Caco-2 (cell line): ENCODE results near the gene IRAK1. TPM values are rescaled to one million over a fixed set of nuclear protein-coding genes. Genes with fewer than 3 reads are reported as not detected.

ENCODE experiments used
- BruUV-seq: library from RNA; stranded (reverse); fragments of 400-500 nt; replicated peaks from 2 replicates; lab custom pipeline; 2021; lab: Mats Ljungman, UMichigan
- CTCF ChIA-PET: fragments of 300-600 bp; sonication (Branson Sonifier 250); formaldehyde crosslinking; loops from one replicate; lab custom pipeline; 2022; ENCODE audit warnings: antibody characterized with exemption; lab: Charles Lee
- POLR2A ChIA-PET: fragments of 300-600 bp; sonication (Branson Sonifier 250); formaldehyde crosslinking; loops from one replicate; lab custom pipeline; 2022; ENCODE audit warnings: antibody characterized with exemption; lab: Charles Lee
- DNase-seq, 2 experiments: peaks; one replicate each; pipeline versions ENCODE4 v3.0.0 to v3.0.0-alpha.2; 2020 to 2022
- H3K27me3 ChIP-seq: replicated peaks from 2 replicates; pipeline ENCODE4 v1.6.0; 2011; ENCODE audit warnings: low read length; ENCODE audit not compliant: control insufficient read depth, insufficient read depth
- H3K36me3 ChIP-seq: 2 replicates; pipeline ENCODE4 v1.5.1; 2011; ENCODE audit warnings: low read length; ENCODE audit not compliant: control insufficient read depth, insufficient read depth
- H3K4me1 ChIP-seq: fragments of 250-450 bp; sonication (Bioruptor Pico); 2 replicates; pipeline ENCODE4 v1.5.1; 2020; ENCODE audit warnings: mild to moderate bottlenecking
- H3K4me3 ChIP-seq: 2 replicates; pipeline ENCODE4 v1.5.1; 2011; ENCODE audit warnings: low read depth, mild to moderate bottlenecking, control low read depth, low read length
- H3K9me3 ChIP-seq: fragments of 250-450 bp; sonication (Bioruptor Pico); 2 replicates; pipeline ENCODE4 v1.5.1; 2020; ENCODE audit warnings: mild to moderate bottlenecking, moderate library complexity
- H3K27ac Mint-ChIP-seq: one replicate; pipeline ENCODE4 v1.8.0; 2022; ENCODE audit warnings: mixed read lengths; ENCODE audit not compliant: unreplicated experiment
- H3K27me3 Mint-ChIP-seq: one replicate; pipeline ENCODE4 v1.8.0; 2022; ENCODE audit warnings: mixed read lengths; ENCODE audit not compliant: insufficient read depth, unreplicated experiment
- H3K36me3 Mint-ChIP-seq: one replicate; pipeline ENCODE4 v1.8.0; 2022; ENCODE audit warnings: mild to moderate bottlenecking, mixed read lengths; ENCODE audit not compliant: insufficient read depth, unreplicated experiment
- H3K4me1 Mint-ChIP-seq: one replicate; pipeline ENCODE4 v1.8.0; 2022; ENCODE audit warnings: low read depth, mixed read lengths; ENCODE audit not compliant: unreplicated experiment
- H3K4me3 Mint-ChIP-seq: one replicate; pipeline ENCODE4 v1.8.0; 2022; ENCODE audit warnings: mild to moderate bottlenecking, moderate library complexity, mixed read lengths; ENCODE audit not compliant: unreplicated experiment
- H3K9me3 Mint-ChIP-seq: one replicate; pipeline ENCODE4 v1.8.0; 2022; ENCODE audit warnings: mixed read lengths; ENCODE audit not compliant: unreplicated experiment
- intact Hi-C: fragments of 100-400 bp; cut with micrococcal nuclease; formaldehyde crosslinking; loops from one replicate; pipeline ENCODE4 v1.10.0; 2022; ENCODE audit not compliant: unreplicated experiment
- total RNA-seq: library from RNA; stranded (reverse); gene quantifications from 2 replicates; pipeline ENCODE4 v1.2.3, GENCODE V29; 2022
- TF ChIP-seq, protein P1 (sequence below), 2 experiments: fragments of 200-600 bp in 1 of 2; IDR thresholded peaks; 1 replicate in 1 of 2; 2 replicates in 1 of 2; pipeline versions ENCODE4 v1.5.1 to v1.8.0; 2011 to 2022; ENCODE audit warnings: antibody characterized with exemption in 1 of 2, control low read depth in 1 of 2, inconsistent platforms in 1 of 2, low read depth in 1 of 2, low read length in 1 of 2, mild to moderate bottlenecking in 1 of 2, moderate library complexity in 1 of 2; ENCODE audit not compliant: insufficient read depth in 1 of 2, severe bottlenecking in 1 of 2, unreplicated experiment in 1 of 2

The IRAK1 gene
- total RNA-seq, 1 experiment from 2014 or later, result 119 TPM

DNA sequence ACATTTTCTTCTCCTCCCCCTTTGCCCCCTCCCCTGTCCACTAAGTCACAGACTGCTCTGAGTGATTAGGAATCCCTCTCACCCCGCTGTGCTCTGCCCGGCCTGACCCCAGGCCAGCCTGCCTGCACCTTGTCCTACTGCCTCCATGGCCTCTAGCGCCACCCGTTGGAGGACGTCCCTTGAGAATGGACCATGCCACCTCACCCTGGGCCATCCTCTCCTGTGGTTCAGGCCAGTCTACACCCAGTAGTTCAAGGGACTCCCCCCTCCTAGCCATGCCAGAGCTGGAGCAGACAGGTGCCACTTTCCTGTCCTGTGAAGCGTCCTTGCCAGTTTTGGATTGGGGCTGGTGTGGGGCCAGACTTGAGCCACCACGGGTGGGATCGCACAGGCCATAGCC, 9.7 kb upstream of the IRAK1 start:
- H3K27ac Mint-ChIP-seq, result no peak overlapping the region
- no peaks in the 10 kb centered on the region for H3K27me3 Mint-ChIP-seq
- Histone ChIP-seq H3K36me3 (no peaks in the 10 kb centered on the region; the same call in 1 of the 2 replicates), H3K27me3 (no peaks in the 10 kb centered on the region), H3K4me3 (no peak overlapping the region), H3K9me3 (no peaks in the 10 kb centered on the region), H3K4me1 (no peaks in the 10 kb centered on the region)
- no peak for DNase-seq
- TF ChIP-seq, protein P1, sequence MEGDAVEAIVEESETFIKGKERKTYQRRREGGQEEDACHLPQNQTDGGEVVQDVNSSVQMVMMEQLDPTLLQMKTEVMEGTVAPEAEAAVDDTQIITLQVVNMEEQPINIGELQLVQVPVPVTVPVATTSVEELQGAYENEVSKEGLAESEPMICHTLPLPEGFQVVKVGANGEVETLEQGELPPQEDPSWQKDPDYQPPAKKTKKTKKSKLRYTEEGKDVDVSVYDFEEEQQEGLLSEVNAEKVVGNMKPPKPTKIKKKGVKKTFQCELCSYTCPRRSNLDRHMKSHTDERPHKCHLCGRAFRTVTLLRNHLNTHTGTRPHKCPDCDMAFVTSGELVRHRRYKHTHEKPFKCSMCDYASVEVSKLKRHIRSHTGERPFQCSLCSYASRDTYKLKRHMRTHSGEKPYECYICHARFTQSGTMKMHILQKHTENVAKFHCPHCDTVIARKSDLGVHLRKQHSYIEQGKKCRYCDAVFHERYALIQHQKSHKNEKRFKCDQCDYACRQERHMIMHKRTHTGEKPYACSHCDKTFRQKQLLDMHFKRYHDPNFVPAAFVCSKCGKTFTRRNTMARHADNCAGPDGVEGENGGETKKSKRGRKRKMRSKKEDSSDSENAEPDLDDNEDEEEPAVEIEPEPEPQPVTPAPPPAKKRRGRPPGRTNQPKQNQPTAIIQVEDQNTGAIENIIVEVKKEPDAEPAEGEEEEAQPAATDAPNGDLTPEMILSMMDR (IDR thresholded peaks at IDR 0.05; ENCODE audit: insufficient read depth in 1 of 2, low read depth in 1 of 2, low read length in 1 of 2, severe bottlenecking in 1 of 2, unreplicated experiment in 1 of 2), result no peak
- H3K4me3 Mint-ChIP-seq, result no peak overlapping the region
- ChIA-PET CTCF (no interaction called here), POLR2A (no interaction called here)
- H3K36me3 Mint-ChIP-seq, result peaks cover 25% of the 10 kb centered on the region
- intact Hi-C loops, result no loop called here
- no peaks in the 10 kb centered on the region for H3K4me1 Mint-ChIP-seq
- no peaks in the 10 kb centered on the region for H3K9me3 Mint-ChIP-seq
- BruUV-seq, result no TSS peak

DNA sequence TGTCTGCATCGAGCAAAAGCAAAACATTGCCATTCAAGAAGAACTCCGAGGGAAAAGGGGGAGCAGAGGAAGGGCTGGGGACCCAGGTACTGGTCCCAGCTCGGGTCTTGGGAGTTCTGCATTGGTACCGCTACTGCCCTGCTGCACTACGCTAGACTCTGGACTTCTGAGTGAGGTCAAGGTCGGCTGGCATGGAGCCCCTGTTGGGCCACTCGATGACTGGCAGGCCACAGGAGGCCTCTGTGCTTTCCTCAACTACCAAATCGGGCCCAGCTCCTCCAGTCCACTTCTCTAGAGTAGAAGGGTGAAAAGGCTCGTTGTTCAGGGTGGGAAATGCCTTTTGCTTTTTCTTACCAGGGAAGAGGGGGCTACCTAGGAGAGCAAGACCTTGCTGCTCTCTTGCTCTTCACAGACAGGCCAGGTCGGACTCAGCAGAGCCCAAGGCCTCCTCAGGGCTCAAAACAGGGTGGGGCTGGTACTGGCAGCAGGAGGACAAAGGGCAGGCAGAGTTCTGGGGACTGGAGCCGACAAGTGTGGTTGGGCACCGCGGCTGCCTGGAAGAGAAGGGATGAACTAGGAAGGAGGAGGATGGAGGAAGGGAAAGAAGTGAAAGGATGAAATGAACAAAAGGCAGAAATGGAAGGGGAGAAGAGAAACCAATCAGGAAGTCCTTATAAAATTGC, 8.9 kb upstream of the IRAK1 start:
- POLR2A ChIA-PET, result no interaction called here
- no peak for DNase-seq
- no peaks in the 10 kb centered on the region for H3K9me3 ChIP-seq
- Mint-ChIP-seq H3K9me3 (no peaks in the 10 kb centered on the region), H3K36me3 (peaks cover 25% of the 10 kb centered on the region), H3K27ac (no peak overlapping the region), H3K4me1 (no peaks in the 10 kb centered on the region), H3K27me3 (no peaks in the 10 kb centered on the region), H3K4me3 (no peak overlapping the region)
- TF ChIP-seq, protein P1 (IDR thresholded peaks at IDR 0.05; ENCODE audit: insufficient read depth in 1 of 2, low read depth in 1 of 2, low read length in 1 of 2, severe bottlenecking in 1 of 2, unreplicated experiment in 1 of 2), result no peak
- BruUV-seq, result no TSS peak
- H3K4me1 ChIP-seq, result no peaks in the 10 kb centered on the region
- no peaks in the 10 kb centered on the region; the same call in 1 of the 2 replicates for H3K36me3 ChIP-seq
- H3K27me3 ChIP-seq, result no peaks in the 10 kb centered on the region
- intact Hi-C loops, result no loop called here
- CTCF ChIA-PET, result no interaction called here
- H3K4me3 ChIP-seq, result no peak overlapping the region

DNA sequence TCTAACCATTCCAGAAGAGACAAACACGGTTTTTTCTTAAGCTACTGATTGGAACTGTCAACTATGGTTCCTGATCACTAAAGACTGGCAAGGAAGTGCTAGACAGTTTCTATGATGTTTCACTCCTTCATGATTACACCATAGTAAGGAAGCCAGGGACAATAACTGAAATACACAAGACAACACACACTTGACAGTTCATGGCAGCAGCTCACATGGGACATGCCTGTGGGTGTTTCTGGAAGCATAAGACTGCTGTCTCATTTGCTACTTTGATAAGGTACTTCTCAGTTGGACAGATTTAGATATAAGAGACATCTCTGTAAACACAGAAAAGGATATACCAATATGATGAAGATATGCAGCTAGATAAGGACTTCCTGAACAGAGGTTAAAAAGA, 8.3 kb upstream of the IRAK1 start:
- Histone ChIP-seq H3K9me3 (no peaks in the 10 kb centered on the region), H3K36me3 (no peaks in the 10 kb centered on the region; the same call in 1 of the 2 replicates), H3K4me1 (no peaks in the 10 kb centered on the region), H3K27me3 (no peaks in the 10 kb centered on the region), H3K4me3 (no peak overlapping the region)
- no peak for DNase-seq
- TF ChIP-seq, protein P1 (IDR thresholded peaks at IDR 0.05; ENCODE audit: insufficient read depth in 1 of 2, low read depth in 1 of 2, low read length in 1 of 2, severe bottlenecking in 1 of 2, unreplicated experiment in 1 of 2), result no peak
- Mint-ChIP-seq H3K27ac (no peak overlapping the region), H3K4me1 (no peaks in the 10 kb centered on the region), H3K27me3 (no peaks in the 10 kb centered on the region), H3K36me3 (peaks cover 23% of the 10 kb centered on the region), H3K9me3 (no peaks in the 10 kb centered on the region), H3K4me3 (no peak overlapping the region)
- ChIA-PET POLR2A (no interaction called here), CTCF (no interaction called here)
- intact Hi-C loops, result no loop called here
- no TSS peak for BruUV-seq
